K562 (cell line): Measurements from ENCODE around the gene TWIST1. TPM values are rescaled to one million over a fixed set of nuclear protein-coding genes. Genes with fewer than 3 reads are reported as not detected.

ENCODE experiments used
- ATAC-seq: fragments of 200-7000 bp; cut with Tn5 transposase; 3 replicates; pipeline ENCODE4 v1.9.1; 2020; ENCODE audit warnings: moderate library complexity
- BruUV-seq: library from RNA; stranded (reverse); fragments of 400-500 nt; replicated peaks from 2 replicates; lab custom pipeline; 2021; lab: Mats Ljungman, UMichigan
- CTCF ChIA-PET: fragments of 300-600 bp; formaldehyde crosslinking; extraction: SDS; loops from one replicate; lab custom pipeline; 2021; ENCODE audit warnings: low intra/inter-chr PET ratio; lab: Yijun Ruan, JAX
- POLR2A ChIA-PET: fragments of 300-600, 350-650 bp; sonication (Branson Sonifier 250); formaldehyde crosslinking; extraction: SDS; loops from one replicate; lab custom pipeline; 2021; ENCODE audit warnings: antibody characterized with exemption, inconsistent platforms; lab: Yijun Ruan, JAX
- DNase-seq, 4 experiments: peaks; one replicate each; pipeline versions ENCODE4 v3.0.0 to v3.0.0-alpha.2; 2011 to 2018; ENCODE audit warnings: low spot score in 3 of 4, mixed read lengths in 3 of 4; ENCODE audit errors: extremely low read depth in 1 of 4
- FAIRE-seq: peaks from 2 replicates; lab custom pipeline; 2011; peaks lifted over from hg19 to GRCh38; lab: Jason Lieb, UNC
- H2AFZ ChIP-seq: 2 replicates; pipeline ENCODE4 v1.6.0; 2011; ENCODE audit warnings: low read depth, low read length, control low read depth, inconsistent platforms
- H3K27ac ChIP-seq: fragments of 200-600 bp; 3 replicates; pipeline ENCODE4 v1.8.0; 2011; ENCODE audit warnings: low read depth, mild to moderate bottlenecking, control low read depth, inconsistent platforms, low read length, moderate library complexity, mixed read lengths; ENCODE audit errors: extremely low read depth
- H3K27me3 ChIP-seq, 2 experiments: fragments of 300-600 bp in 1 of 2; 2 replicates in 1 of 2; 3 replicates in 1 of 2; pipeline versions ENCODE4 v1.6.0 to v1.8.0; 2011; ENCODE audit warnings: inconsistent platforms in 2 of 2, low read length in 2 of 2, mild to moderate bottlenecking in 1 of 2, mixed read lengths in 1 of 2, moderate library complexity in 1 of 2; ENCODE audit not compliant: control insufficient read depth in 2 of 2, insufficient read depth in 2 of 2
- H3K36me3 ChIP-seq: fragments of 300-600 bp; 3 replicates; pipeline ENCODE4 v1.8.0; 2011; ENCODE audit warnings: mild to moderate bottlenecking, low read length, inconsistent platforms; ENCODE audit not compliant: control insufficient read depth, insufficient read depth
- H3K4me1 ChIP-seq, 2 experiments: fragments of 200-600 bp in 1 of 2; replicated peaks in 1 of 2; 2 replicates in 1 of 2; 3 replicates in 1 of 2; pipeline versions ENCODE4 v1.5.1 to v1.8.0; 2011; ENCODE audit warnings: inconsistent platforms in 2 of 2, low read length in 2 of 2, mild to moderate bottlenecking in 1 of 2, mixed read lengths in 1 of 2, moderate library complexity in 1 of 2; ENCODE audit not compliant: control insufficient read depth in 2 of 2, insufficient read depth in 2 of 2
- H3K4me2 ChIP-seq: 2 replicates; pipeline ENCODE4 v1.6.1; 2011; ENCODE audit warnings: low read length, control low read depth, inconsistent platforms, mixed read lengths; ENCODE audit not compliant: insufficient read depth
- H3K4me3 ChIP-seq: fragments of 200-600 bp; sonication (generic), shearing (Covaris generic); 2 replicates; pipeline ENCODE4 v1.5.1; 2016; ENCODE audit warnings: control low read depth, inconsistent platforms
- H3K79me2 ChIP-seq: fragments of 200-600 bp; 3 replicates; pipeline ENCODE4 v1.8.0; 2011; ENCODE audit warnings: low read length, inconsistent platforms; ENCODE audit not compliant: control insufficient read depth, insufficient read depth
- H3K9ac ChIP-seq, 2 experiments: 2 replicates each; pipeline versions ENCODE4 v1.6.0 to v1.6.1; 2011; ENCODE audit warnings: low read depth in 2 of 2, low read length in 2 of 2, control low read depth in 1 of 2, inconsistent platforms in 1 of 2, mild to moderate bottlenecking in 1 of 2, mixed read lengths in 1 of 2; ENCODE audit not compliant: insufficient read depth in 1 of 2
- H3K9me1 ChIP-seq: one replicate; pipeline ENCODE4 v1.6.0; 2011; ENCODE audit warnings: inconsistent platforms, mild to moderate bottlenecking, low read length, moderate library complexity; ENCODE audit not compliant: control insufficient read depth, insufficient read depth
- H3K9me3 ChIP-seq: replicated peaks from 2 replicates; pipeline ENCODE4 v1.5.1; 2011; ENCODE audit warnings: low read depth, low read length, inconsistent platforms; ENCODE audit not compliant: control insufficient read depth, insufficient read depth
- H4K20me1 ChIP-seq: replicated peaks from 2 replicates; pipeline ENCODE4 v1.6.1; 2011; ENCODE audit warnings: low read length, inconsistent platforms, mixed read lengths; ENCODE audit not compliant: control insufficient read depth, insufficient read depth
- CREBBP ChIP-seq: IDR thresholded peaks from one replicate; pipeline ENCODE4 v1.6.1; 2012; ENCODE audit warnings: low read depth, mild to moderate bottlenecking, control low read depth, inconsistent platforms, low read length
- NCOA1 ChIP-seq: fragments of 450-650 bp; IDR thresholded peaks from 2 replicates; pipeline ENCODE4 v1.6.1; 2016; ENCODE audit warnings: low read depth
- OTX1 ChIP-seq: fragments of 450-650 bp; formaldehyde crosslinking; IDR thresholded peaks from 2 replicates; pipeline ENCODE4 v1.4.0; 2022; ENCODE audit warnings: mild to moderate bottlenecking
- RBM15 ChIP-seq: fragments of 200-400 bp; formaldehyde crosslinking; IDR thresholded peaks from 2 replicates; pipeline ENCODE4 v1.6.1; 2018; ENCODE audit warnings: mild to moderate bottlenecking, low read length, moderate library complexity; ENCODE audit not compliant: insufficient read depth
- STAT5A ChIP-seq: IDR thresholded peaks from 2 replicates; pipeline ENCODE4 v1.6.1; 2012; ENCODE audit warnings: low read length, inconsistent platforms, borderline replicate concordance
- ZNF174 ChIP-seq: fragments of 250-450 bp; sonication (Bioruptor Pico); IDR thresholded peaks from 2 replicates; pipeline ENCODE4 v1.4.0; 2020; ENCODE audit warnings: mild to moderate bottlenecking
- WGBS: fragments of 100-300 bp; shearing (Covaris generic); methylation state at CpG from one replicate; pipeline ENCODE4 v1.1.6; 2016; ENCODE audit warnings: low coverage, mixed read lengths; ENCODE audit not compliant: insufficient coverage; ENCODE audit errors: missing lambda C conversion rate; 5-methylcytosine and 5-hydroxymethylcytosine counted together
- in situ Hi-C: fragments of 300-500 bp; cut with MboI; formaldehyde crosslinking; loops from 4 replicates; pipeline ENCODE4 v1.15.0; 2018; ENCODE audit warnings: inconsistent platforms, mixed read lengths
- intact Hi-C: fragments of 100-400 bp; cut with micrococcal nuclease; formaldehyde crosslinking; loops from 2 replicates; pipeline ENCODE4 v1.14.2; 2022
- polyA plus RNA-seq, 8 experiments: library from polyadenylated mRNA; depleted of rRNA in 4 of 8; stranded (reverse) in 5 of 8; unstranded in 3 of 8; fragments of >200 nt; fragmentation: Nextera tagmentation in 2 of 8; fragmentation: Illumina TruSeq in 1 of 8; extraction: Ambion mirVana in 2 of 8; extraction: Trizol in 1 of 8; gene quantifications; 2 replicates each; pipeline versions ENCODE4 v1.2.1 to v1.2.3, GENCODE V29; 2011 to 2014; ENCODE audit warnings: inconsistent platforms in 1 of 8, missing spikeins in 1 of 8
- total RNA-seq, 7 experiments: library from RNA; depleted of rRNA in 6 of 7; stranded (reverse); fragments of >200 nt in 6 of 7; fragmentation: Illumina TruSeq in 2 of 7; extraction: Trizol in 2 of 7; gene quantifications; 2 replicates each; pipeline versions ENCODE4 v1.2.1 to v1.2.3, GENCODE V29; 2011 to 2021; ENCODE audit warnings: low replicate concordance in 1 of 7
- TF ChIP-seq, protein P1 (sequence below): IDR thresholded peaks from 2 replicates; pipeline ENCODE4 v1.6.1; 2016; ENCODE audit warnings: missing genetic modification characterization, missing compliant biosample characterization

TWIST1 gene
- total and polyA plus RNA-seq, 9 of the 15 experiments (the other 6 are each of a cell fraction or from before 2014, with no cell fraction given) = 0.10 to 0.86 (median 0.15) TPM; not detected in 2

DNA sequence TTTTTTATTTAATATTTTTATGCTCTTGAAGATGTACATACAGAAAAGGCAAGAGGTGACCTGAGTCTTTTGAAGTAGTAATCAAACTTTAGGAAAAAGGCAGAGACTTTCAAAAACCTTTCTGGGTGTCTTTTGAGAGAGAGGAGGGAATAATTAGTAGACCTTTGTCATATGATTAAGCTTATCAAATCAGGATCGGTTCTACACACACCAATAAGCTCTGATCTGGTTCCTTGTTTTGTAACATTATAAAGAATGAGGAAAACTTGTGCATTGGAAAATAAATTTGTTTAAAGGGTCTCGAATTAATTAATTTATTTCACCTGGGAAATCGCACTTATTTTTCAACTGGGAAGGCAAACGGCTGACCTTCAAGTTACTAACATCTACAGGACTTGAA is 11.9 kb downstream of the TWIST1 start:
- intact Hi-C loops = no loop called here
- no peak overlapping the region for H3K4me3 ChIP-seq
- H3K9ac ChIP-seq = no peak overlapping the region
- DNase-seq = no peak
- H4K20me1 ChIP-seq = no peaks in the 10 kb centered on the region
- in situ Hi-C loops = no loop called here
- H3K27ac ChIP-seq = no peak overlapping the region
- H3K9me3 ChIP-seq = no peaks in the 10 kb centered on the region
- H2AFZ ChIP-seq = no peak overlapping the region
- ATAC-seq = no peak
- FAIRE-seq = no peak
- H3K4me1 ChIP-seq = peaks cover 0 to 5% of the 10 kb centered on the region in 2 experiments; a peak in 2 of 5 replicates
- H3K36me3 ChIP-seq = no peaks in the 10 kb centered on the region
- no peak for TF ChIP-seq STAT5A
- POLR2A ChIA-PET = no interaction called here
- H3K9me1 ChIP-seq = no peaks in the 10 kb centered on the region
- WGBS = 0% methylated on average over 4 of the region's 4 CpGs
- CTCF ChIA-PET = no interaction called here
- BruUV-seq = no TSS peak
- H3K79me2 ChIP-seq = no peaks in the 10 kb centered on the region
- no peak overlapping the region for H3K4me2 ChIP-seq
- H3K27me3 ChIP-seq = peaks cover 6 to 28% of the 10 kb centered on the region in 2 experiments; a peak in 3 of 5 replicates

DNA sequence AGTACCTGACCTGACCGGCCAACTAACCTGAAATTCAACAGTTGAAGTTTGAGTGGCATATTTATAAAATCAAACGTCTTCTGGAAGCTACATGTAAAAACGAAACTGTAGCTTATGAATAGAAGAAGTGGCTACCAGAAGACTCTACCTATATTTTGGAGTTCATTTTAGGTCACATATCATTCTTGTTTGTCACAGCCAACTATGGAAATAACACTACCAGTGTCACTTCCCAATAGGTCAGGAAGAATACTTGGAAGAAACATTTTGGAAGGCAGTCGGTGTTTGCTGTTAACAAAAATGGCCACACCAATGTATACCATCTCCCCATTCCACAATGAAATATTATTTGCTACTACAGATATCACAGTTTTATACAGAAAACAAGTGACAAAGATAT is 12.6 kb downstream of the TWIST1 start:
- no peak overlapping the region for H3K27ac ChIP-seq
- H3K4me2 ChIP-seq = no peak overlapping the region
- H3K9me3 ChIP-seq = no peaks in the 10 kb centered on the region
- no peak overlapping the region for H3K9ac ChIP-seq
- DNase-seq (no peak), ATAC-seq (no peak), FAIRE-seq (no peak)
- H3K4me3 ChIP-seq = no peak overlapping the region
- no peaks in the 10 kb centered on the region for H4K20me1 ChIP-seq
- H3K9me1 ChIP-seq = no peaks in the 10 kb centered on the region
- H3K27me3 ChIP-seq = peaks cover 6 to 28% of the 10 kb centered on the region in 2 experiments; a peak in 3 of 5 replicates
- H3K4me1 ChIP-seq = peaks cover 0 to 5% of the 10 kb centered on the region in 2 experiments; a peak in 2 of 5 replicates
- POLR2A ChIA-PET = no interaction called here
- 4% methylated on average over 4 of the region's 4 CpGs for WGBS
- no TSS peak for BruUV-seq
- H3K36me3 ChIP-seq = no peaks in the 10 kb centered on the region
- CTCF ChIA-PET = no interaction called here
- no peak for TF ChIP-seq CREBBP
- TF ChIP-seq, protein P1, sequence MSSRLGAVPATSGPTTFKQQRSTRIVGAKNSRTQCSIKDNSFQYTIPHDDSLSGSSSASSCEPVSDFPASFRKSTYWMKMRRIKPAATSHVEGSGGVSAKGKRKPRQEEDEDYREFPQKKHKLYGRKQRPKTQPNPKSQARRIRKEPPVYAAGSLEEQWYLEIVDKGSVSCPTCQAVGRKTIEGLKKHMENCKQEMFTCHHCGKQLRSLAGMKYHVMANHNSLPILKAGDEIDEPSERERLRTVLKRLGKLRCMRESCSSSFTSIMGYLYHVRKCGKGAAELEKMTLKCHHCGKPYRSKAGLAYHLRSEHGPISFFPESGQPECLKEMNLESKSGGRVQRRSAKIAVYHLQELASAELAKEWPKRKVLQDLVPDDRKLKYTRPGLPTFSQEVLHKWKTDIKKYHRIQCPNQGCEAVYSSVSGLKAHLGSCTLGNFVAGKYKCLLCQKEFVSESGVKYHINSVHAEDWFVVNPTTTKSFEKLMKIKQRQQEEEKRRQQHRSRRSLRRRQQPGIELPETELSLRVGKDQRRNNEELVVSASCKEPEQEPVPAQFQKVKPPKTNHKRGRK (tag) = no peak
- TF ChIP-seq RBM15 = no peak
- TF ChIP-seq OTX1 (CRISPR knock-in tag) = no peak
- TF ChIP-seq NCOA1 = no peak
- no peak for TF ChIP-seq ZNF174 (CRISPR knock-in tag)
- no peaks in the 10 kb centered on the region for H3K79me2 ChIP-seq
- H2AFZ ChIP-seq = no peak overlapping the region
- in situ Hi-C loops (no loop called here), intact Hi-C loops (no loop called here)
